Brain pericyte (primary cell): ENCODE results near the gene ADA.

ENCODE experiments used
- DNase-seq: peaks from one replicate; pipeline ENCODE4 v3.0.0-alpha.2; 2012; ENCODE audit warnings: low read depth, low spot score

ADA gene

DNA sequence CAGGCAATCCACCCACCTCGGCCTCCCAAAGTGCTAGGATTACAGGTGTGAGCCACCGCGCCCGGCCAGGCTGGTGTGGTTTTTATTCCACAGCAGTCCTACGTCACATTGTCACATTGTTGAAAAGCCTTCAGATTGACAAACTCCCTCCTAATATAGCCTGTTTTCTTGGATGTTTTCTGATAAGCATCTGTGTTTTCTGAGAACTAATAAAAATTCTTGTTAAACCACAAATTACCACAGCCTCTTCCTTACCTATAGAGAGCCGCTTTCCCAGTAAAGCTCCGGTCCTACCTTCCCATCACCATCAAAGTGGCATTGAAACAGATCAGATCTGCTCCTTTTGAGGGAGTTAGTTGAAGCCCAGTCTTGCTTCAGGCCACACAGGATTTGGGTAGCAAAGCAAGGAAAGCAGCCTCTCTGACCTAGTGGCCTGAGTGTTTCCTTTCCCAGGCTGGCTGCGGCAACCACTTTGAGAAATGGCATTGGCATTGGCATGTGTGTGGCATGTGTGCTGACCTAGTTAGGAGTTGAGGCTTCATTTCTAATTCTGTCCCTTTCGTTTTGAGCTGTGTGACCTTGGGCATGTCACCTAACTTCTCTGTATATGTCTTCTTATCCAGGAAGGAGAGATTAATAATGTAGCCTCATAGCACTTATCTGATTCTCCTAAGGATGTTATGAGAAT is 70.8 kb downstream of the ADA start:
- no peak for DNase-seq

DNA sequence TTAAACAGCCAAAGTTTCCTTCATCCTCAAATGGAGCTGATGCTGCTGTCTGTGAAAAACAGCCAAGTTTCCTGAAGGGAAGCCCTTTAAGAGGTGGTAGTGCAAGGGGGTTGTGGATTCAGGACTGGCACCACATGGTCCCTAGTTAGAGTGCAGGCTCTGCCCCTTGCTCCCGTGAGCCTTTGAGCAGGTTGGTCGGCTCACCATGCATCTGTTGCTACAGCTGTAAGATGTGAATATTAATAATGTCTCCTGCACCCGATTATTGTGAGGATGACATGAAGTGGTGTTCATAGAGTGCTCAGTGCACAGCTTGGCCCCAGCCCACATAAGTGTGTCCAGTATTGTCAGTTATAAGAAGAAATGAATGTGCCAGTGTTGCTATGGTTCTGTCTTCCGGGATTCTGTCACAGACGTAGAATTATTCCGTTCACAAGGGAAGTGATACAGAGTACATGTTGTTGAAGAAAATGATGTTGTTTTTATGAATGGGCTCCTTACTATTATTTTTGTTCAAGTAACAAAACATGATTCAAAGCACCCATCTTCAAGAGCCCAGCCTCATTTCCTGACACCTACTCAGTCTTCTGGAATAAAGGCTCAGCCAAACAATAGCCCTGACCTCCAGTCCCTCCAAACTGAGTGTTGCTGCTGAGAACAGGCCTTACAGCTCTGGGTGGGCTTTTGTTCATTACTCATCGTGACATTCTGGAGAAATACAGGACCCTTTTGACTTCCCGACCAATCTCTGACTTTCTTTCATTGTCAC is 72.0 kb downstream of the ADA start:
- DNase-seq: no peak

DNA sequence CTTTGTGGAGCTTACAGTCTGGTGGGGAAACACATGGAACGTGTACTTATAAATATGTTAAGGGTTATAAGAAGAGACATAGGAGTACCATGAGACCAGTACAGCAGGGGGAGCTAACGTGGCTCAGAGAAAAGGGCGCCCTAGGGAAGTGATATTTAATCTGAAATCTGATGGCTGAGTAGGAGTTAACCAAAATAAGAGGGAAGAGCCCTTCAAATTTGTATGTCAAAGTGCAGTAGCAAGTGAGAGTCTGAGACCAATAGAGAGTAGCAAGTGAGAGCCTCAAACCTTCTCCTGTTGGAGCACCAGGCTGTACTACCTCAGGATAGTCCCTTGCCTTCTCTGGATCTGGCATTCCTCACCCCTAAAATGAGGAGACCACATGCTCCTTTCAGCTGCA is 75.2 kb downstream of the ADA start:
- no peak for DNase-seq

DNA sequence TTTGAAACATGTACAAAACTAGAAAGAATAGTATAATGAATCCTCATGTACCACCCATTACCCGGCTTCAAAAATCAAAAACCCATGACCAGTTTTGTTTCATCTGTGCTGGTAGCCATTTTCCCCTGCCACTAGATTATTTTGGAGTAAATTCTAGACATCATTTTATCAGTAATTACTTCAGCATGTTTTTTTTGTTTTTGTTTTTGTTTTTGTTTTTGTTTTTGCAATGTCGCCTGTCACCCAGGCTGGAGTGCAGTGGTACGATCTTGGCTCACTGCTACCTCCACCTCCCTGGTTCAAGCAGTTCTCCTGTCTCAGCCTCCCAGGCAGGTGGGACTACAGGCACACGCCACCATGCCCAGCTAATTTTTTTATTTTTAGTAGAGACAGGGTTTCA is 77.1 kb downstream of the ADA start:
- DNase-seq: no peak

DNA sequence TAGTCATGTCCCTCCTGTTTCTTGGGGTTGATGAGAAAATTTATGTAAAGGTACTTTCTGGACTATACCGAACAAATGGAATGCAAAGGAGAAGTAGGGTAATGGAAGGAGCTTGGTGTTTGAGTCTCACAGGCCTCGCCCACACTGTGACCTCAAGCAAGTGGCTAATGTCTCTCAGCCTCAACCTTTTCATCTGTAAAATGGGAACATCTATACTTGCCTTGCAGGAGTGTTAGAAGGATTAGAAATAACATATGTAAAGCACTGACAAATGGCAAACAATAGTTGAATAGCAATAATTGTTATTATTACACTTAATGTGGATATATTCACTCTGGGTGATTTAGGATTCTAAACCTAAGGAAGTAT is 78.0 kb downstream of the ADA start:
- no peak for DNase-seq

DNA sequence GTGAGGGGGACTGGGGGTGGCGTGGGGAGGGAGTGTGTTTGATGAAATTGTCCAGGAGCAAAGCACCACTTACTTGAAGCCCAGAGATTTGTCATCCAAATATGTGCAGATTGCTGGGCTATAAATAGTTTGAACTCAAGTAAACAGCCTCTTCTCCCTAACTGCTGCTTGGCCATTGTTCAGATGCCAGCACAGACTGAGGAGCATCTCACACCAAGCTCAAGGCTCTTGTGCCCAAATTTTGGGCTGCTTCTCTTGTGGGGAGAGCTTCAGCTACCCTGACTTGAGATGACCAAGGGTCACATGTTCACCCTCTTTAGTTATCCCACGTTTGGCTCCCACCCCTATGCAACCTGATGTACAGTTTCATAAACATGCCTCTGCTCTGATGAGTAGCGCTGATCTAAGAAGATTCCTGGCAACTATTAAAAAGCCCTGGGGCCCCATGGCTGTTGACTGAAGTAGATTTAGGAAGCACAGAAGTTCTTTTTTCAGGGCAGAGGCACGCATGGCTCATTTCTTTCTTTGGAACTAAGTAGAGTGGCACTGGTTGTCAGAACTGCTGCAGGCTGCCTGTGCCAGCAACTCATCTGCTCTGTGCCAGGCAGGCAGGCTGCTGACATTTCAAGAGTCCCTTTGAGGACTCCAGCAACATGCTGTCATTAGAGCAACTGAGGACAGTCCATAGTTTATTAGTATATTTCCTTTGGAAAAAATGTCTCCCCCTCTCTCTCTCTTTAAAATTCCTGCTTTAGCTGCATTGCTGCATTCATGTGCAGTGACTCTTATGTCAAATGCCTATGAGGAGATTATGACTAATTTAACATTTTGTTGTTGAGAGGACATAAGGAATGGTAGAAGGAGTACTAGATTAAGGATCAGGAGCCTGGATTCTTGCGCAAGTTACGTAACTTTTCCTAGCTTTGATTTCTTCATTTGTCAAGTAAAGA is 78.7 kb downstream of the ADA start:
- no peak for DNase-seq

DNA sequence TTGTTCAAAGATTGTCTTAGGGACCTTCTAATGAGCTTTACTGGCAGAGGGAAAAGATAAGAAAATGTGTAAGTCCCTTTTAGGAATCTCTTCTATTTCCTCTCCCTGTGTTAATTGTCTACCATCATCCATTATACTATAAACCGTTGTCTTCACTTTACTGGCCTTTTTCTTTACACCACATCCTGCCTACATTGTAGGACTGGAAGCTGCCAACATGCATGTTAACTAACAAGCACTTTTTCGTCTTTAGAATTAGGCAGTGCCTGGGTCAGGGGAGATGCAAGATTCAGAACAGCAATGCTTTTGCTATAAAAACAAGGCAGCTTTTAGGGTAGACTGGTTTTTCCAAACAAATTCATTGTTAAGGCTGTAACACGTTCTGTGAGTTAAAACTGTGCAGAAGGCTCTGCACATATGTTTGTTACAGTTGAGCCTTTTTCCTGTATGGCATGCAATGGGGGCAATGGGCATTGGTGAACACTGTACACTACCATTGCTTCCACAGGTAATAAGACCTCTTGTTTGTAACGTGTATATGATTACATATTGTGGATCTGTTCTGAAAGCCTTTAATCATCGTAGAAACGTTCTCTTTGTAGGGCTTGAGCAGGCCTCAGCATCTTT is 80.0 kb downstream of the ADA start:
- DNase-seq: no peak

DNA sequence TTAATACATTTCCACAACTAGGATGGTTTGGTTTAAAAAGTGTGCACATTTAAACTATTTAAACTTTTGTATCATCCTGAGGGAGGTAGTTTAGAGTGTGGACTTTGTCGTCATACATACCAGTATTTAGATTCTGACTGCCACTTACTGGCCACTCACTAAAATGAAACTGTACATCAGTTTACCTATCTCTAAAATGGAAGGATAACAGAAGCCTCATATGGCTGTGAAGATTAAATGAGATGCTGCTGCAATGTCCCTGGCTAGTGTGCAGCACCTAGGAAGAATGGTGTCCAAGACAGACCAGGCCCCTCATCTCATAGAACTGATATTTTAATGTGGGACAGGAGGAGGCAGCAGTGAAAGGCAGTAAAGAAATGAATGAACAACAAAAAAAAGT is 81.1 kb downstream of the ADA start:
- no peak for DNase-seq
